Left renal cortex interstitium (tissue), 4 donors: ENCODE data around the gene BICRAL. TPM values are rescaled to one million over a fixed set of nuclear protein-coding genes. Genes with fewer than 3 reads are reported as not detected.
A peak's percentile ranks its signal among the peaks of the same experiment; 100 is the strongest.
"Not testable (repeated sequence)": the region's sequence is repeated elsewhere in the genome, so short reads cannot be mapped to it uniquely, and the experiment has no call there.

Experiments
- DNase-seq, 4 donors: peaks; one replicate each; pipeline ENCODE4 v3.0.0-alpha.2; 2013; ENCODE audit warnings: low read depth in 4 of 4, low spot score in 2 of 4, missing footprints in 1 of 4
- polyA plus RNA-seq, 4 donors: library from polyadenylated mRNA; unstranded; fragments of 120-200 nt; gene quantifications; one replicate each; pipeline ENCODE4 v1.2.1, GENCODE V29; 2013; ENCODE audit not compliant: insufficient read length in 4 of 4

Gene BICRAL
- polyA plus RNA-seq, 4 donors: 13.3 to 16.5 (median 15.8) TPM

DNA sequence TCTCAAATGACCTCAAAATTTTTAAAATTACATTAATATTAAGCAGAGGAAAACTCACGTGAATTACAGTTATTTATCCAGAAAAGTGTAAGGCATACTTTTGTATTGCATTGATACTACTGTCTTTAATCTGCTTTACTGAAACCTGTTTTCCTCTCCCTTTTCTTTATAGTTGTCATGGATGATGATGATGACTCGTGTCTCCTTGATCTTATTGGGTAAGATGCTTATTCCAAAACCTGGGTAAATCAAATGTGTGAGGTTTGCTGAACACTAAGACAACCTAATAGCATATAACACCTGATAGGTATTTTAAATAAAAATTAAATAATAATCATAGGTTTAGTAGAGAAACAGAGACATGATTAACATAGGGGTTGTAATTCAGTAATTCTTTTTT, 40.0 kb downstream of the BICRAL start:
- DNase-seq: no peak

DNA sequence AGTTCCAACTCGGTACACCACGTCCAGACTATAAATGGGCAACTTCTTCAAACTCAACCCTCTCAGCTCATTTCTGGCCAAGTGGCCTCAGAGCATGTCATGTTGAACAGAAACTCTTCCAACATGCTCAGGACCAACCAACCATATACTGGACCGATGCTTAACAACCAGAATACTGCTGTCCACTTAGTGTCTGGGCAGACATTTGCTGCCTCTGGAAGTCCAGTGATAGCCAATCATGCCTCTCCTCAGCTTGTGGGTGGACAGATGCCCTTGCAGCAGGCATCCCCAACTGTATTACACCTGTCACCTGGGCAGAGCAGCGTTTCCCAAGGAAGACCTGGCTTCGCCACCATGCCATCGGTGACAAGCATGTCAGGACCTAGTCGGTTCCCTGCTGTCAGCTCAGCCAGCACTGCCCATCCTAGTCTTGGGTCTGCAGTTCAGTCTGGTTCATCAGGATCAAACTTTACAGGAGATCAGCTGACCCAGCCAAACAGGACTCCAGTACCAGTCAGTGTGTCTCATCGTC, 47.8 kb downstream of the BICRAL start:
- no peak for DNase-seq

DNA sequence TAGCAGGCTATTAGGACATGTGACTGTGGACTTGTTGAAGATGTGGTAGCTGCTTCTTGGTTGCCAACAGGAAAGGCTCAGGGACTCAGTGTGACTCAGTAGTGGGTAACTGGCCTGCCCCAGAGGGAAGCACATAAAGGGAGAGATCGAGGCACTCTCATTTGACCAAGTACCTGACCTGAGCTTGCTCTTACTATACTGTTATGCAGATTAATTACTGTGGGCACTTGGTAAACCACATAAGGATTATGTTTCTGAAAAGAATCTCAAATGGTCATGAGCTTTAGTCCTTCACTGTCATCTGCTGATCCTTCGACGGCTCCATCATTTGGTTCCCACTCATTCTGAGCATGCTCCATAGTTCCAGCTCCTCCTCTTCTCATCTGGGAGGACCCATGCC, 49.4 kb downstream of the BICRAL start:
- no peak for DNase-seq

DNA sequence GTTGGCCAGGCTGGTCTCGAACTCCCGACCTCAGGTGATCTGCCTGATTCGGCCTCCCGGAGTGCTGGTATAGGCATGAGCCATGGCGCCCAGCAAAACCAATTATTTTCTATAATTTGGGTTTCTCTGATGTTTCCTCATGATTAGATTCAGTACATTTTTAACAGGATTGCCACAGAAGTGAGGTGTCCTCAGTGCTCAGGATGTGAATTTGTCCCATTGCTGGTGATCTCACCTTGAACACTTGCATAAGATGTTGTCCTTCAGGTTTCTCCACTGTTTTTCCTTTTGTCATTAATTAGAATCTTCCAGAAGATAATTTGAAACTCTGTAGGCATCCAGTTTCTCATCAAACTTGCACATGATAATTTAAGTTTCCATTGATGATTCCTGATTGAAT, 52.2 kb downstream of the BICRAL start:
- DNase-seq: no peak

DNA sequence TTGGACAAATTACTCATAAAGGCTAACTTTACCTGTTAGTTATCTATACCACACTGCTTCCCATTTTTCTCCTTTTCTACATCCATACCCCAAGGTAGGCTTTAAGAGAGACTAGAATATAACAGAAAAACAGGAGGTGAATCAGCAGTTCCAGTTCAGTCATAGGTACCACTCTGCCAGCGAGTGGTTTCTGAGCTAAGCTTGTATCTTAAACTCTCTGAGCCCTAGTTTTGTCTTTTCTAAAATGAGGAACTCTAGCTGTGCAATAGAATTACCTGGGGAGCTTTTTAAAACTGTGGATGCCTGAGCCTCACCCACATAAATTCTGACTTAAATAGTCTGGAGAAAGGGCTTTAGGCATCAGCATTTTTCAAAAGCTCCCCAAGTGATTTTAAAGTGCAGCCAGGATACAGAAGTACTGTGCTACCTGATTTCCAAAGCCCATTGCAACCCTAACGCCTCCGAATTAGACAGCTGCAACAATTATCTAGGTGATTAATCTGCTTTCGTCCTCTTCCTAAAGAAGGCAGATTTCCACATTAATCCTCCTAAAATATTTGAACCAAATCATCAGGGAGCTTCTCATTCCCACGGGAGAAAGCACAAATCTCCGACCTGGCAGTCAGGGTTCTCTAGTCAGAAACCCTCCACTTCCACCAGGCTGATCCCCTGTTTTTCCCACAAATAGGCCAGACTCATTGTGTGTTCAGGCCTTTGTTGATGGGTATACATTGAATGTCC, 60.2 kb downstream of the BICRAL start:
- no peak for DNase-seq

DNA sequence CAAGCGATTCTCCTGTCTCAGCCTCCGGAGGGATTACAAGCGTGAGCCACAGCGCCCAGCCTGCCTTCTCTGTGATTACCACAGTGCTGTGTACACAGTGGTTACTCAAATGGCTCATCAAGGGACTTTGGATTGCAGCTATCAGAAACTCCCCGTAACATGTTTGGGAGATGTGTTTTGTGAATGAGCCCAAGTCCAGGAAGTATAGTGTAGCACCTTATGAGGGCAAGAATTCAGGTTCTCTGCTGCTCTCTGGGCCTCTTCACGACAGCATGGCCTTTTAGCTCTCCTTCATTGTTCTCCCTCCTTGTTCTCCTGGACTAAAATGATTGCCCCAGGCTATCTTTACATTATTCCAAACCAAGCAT, 63.5 kb downstream of the BICRAL start:
- DNase-seq: no peak

DNA sequence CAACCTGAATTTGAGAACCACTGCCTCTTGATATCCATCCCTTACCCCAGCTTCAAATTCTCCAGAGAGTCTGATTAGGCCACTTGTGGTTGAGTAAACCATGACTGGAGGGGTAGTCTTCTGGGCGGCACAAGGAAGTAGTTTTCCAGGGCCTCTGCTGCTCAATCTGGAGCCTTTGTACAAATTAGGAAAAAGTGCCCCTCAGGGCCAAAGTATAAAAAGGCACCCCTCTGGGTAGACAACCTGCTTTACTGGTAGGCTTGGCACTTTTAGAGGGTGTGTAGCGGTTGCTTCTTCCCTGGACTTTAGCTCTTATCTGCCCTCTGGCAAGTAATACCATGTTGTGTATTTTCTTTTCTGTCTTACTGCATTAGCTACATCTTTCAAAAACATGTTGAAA, 64.7 kb downstream of the BICRAL start:
- no peak for DNase-seq

DNA sequence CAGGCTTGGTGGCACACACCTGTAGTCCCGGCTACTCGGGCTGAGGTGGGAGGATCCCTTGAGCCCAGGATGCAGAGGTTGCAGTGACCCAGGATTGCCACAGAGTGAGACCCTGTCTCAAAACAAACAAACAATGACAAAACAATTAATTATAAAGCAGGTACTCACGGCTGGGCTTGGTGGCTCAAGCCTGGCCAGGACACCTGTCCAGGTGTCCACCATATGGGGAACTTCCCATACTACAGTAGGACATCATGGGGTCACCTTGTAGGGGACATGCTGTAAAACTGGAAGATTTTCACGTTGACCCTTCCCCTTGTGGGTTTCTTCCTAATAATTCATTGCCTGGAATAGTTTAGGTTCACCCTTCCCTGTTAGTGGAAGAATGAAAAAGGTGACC, 66.8 kb downstream of the BICRAL start:
- no peak for DNase-seq

DNA sequence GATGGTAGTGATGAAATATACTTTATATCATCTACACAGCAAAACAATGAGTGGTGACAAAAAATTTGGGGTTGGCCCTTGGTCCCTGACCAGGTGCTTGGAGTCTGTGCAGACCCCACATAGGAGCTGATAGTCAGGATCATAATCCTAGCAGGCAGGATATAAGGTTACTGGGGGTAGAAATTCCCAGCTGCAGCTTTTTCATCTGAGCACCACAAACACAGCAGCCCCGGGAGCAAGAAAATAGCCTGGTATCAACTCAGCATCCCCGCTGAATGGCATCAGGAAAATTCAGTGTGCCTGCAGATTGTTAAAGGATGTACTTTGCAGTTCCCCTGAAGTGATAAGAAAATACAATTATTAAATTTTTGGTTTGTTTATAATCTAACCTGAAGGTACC, 69.7 kb downstream of the BICRAL start:
- DNase-seq: no peak

DNA sequence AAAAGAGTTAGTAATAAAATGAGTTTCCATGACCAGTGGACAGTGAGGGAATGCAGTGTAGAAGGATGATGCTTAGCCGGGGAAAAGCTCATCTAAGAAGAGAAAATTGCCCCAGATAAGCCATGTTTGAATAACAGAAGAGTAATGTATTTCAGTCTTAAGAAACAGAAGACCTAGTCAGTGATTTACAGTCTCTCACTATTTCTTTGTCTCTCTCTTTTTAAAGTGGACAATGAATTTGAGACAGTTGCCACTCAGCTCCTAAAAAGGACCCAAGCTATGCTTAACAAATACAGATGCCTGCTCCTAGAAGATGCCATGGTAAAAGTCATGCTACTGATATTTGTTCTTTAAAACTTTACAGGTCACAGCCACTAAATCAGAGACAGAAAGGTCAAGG, 78.2 kb downstream of the BICRAL start:
- DNase-seq: no peak

DNA sequence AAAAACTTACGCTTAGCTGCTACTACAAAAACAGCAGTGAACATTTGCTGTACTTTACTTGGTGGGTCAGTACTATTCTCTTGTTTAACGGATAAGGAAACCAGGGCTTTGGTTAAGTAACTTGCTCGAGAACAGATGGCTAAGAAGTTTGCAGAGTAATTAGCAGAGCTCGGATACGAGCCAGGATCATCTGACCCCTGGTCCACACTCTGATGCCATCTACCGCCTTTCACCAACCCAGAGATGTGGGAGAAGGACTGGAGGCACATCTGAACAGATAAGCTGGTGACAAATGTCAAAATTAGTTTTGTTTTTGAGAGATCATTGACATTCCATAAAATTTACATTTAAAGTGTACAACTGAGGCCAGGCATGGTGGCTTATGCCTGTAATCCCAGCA, 78.6 kb downstream of the BICRAL start:
- no peak for DNase-seq

DNA sequence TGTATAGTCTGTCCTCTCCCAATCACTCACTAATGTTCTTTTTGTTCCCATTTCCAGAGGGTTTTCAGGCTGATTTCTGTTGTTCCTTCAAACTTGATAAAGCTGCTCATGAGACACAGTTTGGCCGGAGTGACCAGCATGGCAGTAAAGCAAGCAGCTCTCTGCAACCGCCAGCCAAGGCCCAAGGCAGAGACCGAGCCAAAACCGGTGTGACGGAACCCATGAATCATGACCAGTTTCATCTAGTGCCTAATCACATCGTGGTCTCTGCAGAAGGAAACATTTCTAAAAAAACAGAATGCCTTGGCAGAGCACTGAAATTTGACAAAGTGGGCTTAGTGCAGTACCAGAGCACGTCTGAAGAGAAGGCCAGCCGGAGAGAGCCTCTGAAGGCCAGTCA, 82.8 kb downstream of the BICRAL start:
- no peak for DNase-seq

DNA sequence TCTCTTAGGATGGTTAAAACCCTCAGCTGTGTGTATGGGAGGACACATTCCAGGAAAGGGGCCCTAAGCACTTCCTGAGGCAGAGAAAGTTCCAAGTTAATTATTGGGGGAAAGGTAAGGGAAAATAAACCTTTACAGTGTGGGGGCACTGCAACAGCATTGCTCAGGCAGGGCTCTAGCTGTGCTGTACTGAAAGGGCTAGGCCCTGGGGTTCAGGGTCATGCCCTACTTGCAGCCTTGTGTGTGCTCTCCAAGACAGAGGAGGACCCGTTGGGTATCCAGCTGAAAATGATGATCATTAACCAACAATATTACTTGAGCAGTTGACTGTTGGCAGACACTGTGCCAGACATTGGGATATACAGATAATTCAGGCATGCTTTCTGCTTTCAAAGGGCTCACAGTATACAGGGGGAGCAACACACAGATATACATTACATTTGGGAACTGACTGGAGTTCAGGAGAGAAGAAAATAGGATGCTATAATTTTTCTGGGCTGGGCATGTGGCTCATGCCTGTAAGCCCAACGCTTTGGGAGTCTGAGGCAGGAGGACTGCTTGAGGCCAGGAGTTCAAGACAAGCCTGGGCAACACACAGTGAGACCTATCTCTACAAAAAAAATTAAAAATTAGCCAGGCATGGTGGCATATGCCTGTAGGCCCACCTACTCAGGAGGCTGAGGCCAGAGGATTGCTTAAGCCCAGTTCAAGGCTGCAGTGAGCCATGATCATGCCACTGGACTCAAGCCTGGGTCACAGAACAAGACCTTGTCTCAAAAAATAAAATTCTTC, 88.5 kb downstream of the BICRAL start:
- DNase-seq: no peak

DNA sequence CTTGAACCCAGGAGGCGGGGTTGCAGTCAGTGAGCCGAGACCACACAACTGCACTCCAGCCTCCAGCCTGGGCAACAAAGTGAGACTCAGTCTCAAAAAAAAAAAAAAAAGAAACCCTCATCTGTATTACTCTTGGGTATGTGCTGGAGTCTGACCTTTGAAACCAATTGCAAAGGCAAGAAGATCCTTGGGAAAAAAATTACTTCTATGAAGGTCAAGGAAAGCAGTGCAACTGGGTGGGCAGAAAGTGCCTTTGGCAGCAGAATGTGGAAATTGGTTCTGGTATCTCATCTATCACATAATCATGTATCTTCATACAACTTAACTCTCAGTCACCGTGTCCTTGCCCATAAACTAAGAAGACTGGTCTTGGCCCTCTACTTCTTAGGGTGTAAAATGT, 89.9 kb downstream of the BICRAL start:
- no peak for DNase-seq

DNA sequence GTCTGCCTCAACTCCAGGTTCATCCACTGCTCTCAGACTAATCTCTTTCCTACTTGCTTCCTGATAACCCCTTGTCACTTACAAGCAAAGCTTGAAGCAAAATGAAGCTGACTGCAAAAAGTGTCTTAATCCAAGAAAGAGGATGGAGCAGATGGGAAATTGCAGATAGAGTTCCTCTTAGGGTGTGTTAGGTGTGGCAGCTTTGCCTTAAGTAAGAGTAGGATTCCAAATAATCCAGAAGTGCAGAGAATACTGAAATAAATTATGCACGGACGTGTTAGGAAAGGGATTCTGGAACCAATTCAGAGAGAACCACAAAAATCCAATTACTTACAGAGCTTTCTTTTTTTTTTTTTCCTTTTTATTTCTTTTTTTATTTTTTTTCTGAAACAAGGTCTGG, 91.5 kb downstream of the BICRAL start:
- DNase-seq: no peak

DNA sequence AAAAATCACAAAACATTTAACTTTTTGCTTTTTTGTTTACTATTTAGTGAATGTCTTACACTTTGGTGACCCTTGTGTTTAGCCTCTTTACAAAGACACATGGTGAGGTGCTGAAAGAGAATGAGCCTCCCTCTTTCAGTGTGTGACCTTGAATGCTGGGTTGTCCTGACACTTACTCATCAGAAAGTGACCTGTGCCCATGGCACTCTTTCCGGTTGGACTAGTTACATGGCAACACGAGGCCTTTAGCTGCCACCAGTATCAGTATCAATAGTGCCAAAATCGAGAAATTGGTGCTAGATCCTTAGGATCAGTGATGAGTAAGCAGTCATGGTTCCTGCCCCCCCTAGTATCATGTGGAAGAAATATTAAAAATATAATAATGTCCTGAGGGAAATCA, 95.8 kb downstream of the BICRAL start:
- no peak for DNase-seq

DNA sequence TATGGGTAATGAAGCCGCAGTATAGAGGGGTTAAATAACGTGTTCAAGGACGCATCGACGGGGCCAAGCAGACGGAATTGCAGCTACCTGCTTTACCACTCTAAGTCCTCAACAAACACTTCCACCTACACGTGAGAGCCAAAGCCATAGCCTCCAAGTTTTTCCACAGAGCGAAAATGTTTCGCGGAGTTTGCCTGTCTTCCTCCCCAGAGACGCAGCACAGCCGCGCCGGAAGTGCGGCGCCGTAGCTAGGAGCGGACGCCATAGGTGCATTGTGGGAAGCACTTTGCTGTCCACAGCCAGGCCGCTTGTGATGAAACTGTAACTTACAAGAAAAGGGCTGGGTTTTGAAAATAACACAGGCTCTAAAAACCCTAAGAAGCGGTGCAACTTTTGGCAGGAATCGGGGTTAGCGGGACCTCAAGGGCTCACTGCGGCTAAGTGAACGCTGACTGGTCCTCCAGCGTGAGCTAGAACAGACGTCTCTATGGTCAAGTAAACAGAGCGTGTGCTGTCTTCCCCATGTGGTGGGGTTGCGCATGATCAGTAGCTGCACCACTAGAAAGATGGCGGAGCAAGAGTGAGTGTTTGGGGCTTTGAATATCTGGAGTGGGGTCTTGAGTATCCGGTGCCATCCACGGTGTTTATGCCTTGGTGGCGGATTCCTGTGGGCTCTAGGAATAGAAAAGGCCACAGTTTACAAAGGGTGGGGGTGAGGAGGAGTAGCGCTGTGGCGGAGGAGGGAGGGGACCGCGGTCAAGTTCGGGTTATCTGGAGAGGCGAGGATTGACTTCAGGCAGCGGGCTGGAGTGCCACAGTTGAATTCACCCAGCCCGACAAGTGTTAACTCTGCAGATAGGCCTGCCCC, 97.8 kb downstream of the BICRAL start, which contains the start of gene RPL7L1:
Gene RPL7L1 (plus strand): TSS at position 245 of the 868 bp plus-strand sequence. CDS start 295 bp downstream, at position 540.
- DNase-seq: peak in 3 of 4 donors; percentile 84 to 97 (median 87)

DNA sequence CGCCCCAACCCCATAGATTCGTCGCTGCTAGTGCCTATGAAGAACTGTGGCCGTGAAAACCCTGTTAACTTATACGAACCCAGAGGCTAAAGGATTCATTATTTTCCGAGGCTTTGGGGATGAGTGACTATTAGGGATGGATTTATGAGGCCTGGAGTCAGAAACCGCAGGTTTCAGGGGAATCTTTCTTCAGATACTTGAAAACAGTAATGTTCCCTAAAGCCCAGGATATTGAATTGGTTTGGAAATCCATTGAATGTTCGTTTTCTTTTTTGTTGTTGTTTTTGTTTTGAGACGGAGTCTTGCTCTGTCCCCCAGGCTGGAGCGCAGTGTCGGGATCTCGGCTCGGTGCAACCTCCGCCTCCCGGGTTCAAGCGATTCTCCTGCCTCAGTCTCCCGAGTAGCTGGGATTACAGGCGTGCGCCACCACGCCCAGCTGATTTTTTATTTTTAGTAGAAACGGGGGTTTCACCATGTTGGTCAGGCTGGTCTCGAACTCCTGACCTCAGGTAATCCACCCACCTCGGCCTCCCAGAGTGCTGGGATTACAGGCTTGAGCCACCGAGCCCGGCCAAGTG, 98.5 kb downstream of the BICRAL start:
- DNase-seq: not testable (repeated sequence)

DNA sequence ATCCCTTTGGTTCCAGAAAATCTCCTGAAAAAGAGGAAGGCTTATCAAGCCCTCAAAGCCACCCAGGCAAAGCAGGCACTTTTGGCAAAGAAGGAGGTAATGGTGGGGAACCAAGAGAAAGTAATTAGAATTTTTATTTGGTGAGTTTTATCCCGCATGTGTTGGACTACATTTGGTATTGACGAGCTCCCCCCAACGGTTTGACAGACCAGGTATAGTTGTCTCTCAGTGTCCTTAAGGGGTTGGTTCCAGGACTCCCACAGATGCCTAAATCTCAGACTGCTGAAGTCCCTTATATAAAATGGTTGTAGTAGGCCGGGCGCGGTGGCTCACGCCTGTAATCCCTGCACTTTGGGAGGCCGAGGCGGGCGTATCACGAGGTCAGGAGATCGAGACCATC, 99.0 kb downstream of the BICRAL start:
- not testable (repeated sequence) for DNase-seq

DNA sequence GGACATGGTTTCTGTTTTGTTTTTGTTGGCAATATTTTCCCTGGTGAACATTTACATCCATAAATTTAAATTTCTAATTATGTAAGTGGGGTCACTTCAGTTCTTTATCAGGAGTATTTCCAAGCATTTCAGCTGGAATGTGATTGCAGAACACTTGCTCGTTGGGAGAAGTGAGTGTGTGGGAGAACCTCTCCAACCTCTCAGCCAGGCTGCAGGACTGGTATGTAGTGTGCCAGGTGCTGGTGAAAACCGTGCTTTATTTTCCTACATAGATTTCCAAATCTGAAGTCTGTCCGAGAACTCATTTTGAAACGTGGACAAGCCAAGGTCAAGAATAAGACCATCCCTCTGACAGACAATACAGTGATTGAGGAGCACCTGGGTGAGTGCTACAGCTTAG, 103.8 kb downstream of the BICRAL start:
- DNase-seq: no peak

DNA sequence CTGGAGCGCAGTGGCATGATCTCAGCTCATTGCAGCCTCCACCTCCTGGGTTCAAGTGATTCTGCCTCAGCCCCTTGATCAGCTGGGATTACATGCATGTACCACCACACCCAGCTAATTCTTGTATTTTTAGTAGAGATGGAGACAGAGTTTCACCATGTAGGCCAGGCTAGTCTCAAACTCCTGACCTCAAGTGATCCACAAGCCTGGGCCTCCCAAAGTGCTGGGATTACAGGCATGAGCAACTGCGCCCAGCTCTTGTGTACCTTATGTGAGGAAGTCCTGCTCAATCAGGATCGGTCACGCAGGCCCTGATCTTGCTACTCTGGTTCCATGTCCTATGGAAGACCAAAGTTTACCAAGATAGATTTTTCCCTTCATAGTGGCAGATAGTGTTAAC, 106.3 kb downstream of the BICRAL start:
- DNase-seq: not testable (repeated sequence)
